ENCODE data around the gene PLPPR3.

PLPPR3 gene

GRCh38 chr19:843836-844545 is 22.2 kb upstream of the PLPPR3 start:
- H3K4me3 ChIP-seq (ENCODE audit: low read depth, low read length), result peak overlapping the region; percentile 7; the same call in 1 of the 2 replicates
- no peak overlapping the region for H3K27ac ChIP-seq (ENCODE audit: extremely low read depth, low read depth, low read length)
- CTCF ChIA-PET, result interaction anchor here (1.0 kb wide), 1 partner anchor 13 kb away, joined by 3 read pairs; no protein-coding TSS in a partner anchor
- POLR2A ChIA-PET, result no interaction called here
- no peaks in the 10 kb centered on the region for H3K9me3 ChIP-seq (ENCODE audit: control insufficient read depth, insufficient read depth, low read depth, low read length)
- no peak for TF ChIP-seq ZNF350 (tag by site-specific recombination; IDR thresholded peaks at IDR 0.05)
- TF ChIP-seq SP3 (tag by site-specific recombination; IDR thresholded peaks at IDR 0.05), result 0 out of 2 replicates have a peak, but pooled peaks have one; percentile 36
- TF ChIP-seq ZNF513 (tag by site-specific recombination; IDR thresholded peaks at IDR 0.05), result no peak
- TF ChIP-seq ZNF792 (tag by site-specific recombination; IDR thresholded peaks at IDR 0.05), result peak; percentile 72; the same call in 1 of the 2 replicates
- TF ChIP-seq PRDM1 (tag by site-specific recombination; IDR thresholded peaks at IDR 0.05), result no peak
- no peak for TF ChIP-seq ZNF561 (tag by site-specific recombination; IDR thresholded peaks at IDR 0.05; ENCODE audit: borderline replicate concordance)
- H3K36me3 ChIP-seq (ENCODE audit: control insufficient read depth in 2 of 2, insufficient read depth in 1 of 2, low read length in 2 of 2), result no peaks in the 10 kb centered on the region
- no peaks in the 10 kb centered on the region; the same call in 1 of the 2 replicates for H3K4me1 ChIP-seq (ENCODE audit: control insufficient read depth, insufficient read depth, low read length)

- H3K27ac ChIP-seq (ENCODE audit: extremely low read depth, low read depth, low read length), result no peak overlapping the region
- peak overlapping the region; percentile 9 for H3K4me3 ChIP-seq (ENCODE audit: low read depth, low read length)
- H3K4me1 ChIP-seq (ENCODE audit: control insufficient read depth, insufficient read depth, low read length), result no peaks in the 10 kb centered on the region; the same call in 1 of the 2 replicates
- no peaks in the 10 kb centered on the region for H3K9me3 ChIP-seq (ENCODE audit: control insufficient read depth, insufficient read depth, low read depth, low read length)
- ChIA-PET CTCF (interaction anchor here (1.0 kb wide), 1 partner anchor 14 kb away, joined by 3 read pairs; no protein-coding TSS in a partner anchor), POLR2A (interaction anchor here (0.6 kb wide), 1 partner anchor 20 kb away, joined by 6 read pairs; no protein-coding TSS in a partner anchor)
- H3K36me3 ChIP-seq (ENCODE audit: control insufficient read depth in 2 of 2, insufficient read depth in 1 of 2, low read length in 2 of 2), result no peaks in the 10 kb centered on the region
- TF ChIP-seq ZBTB10 (tag by site-specific recombination; IDR thresholded peaks at IDR 0.05) (0 out of 2 replicates have a peak, but pooled peaks have one; percentile 33), PBX3 (CRISPR knock-in tag; IDR thresholded peaks at IDR 0.05) (no peak), ZFHX2 (tag by site-specific recombination; conservative IDR thresholded peaks at IDR 0.05) (peak; percentile 90), ZBTB44 (tag by site-specific recombination; IDR thresholded peaks at IDR 0.05) (no peak), ZNF501 (tag by site-specific recombination; IDR thresholded peaks at IDR 0.05) (no peak), ZNF639 (tag by site-specific recombination; IDR thresholded peaks at IDR 0.05) (no peak), SETDB1 (IDR thresholded peaks at IDR 0.05; ENCODE audit: insufficient read length, low read length) (no peak), SCRT2 (tag by site-specific recombination; IDR thresholded peaks at IDR 0.05) (peak; percentile 72; the same call in 1 of the 2 replicates), ZNF645 (tag by site-specific recombination; IDR thresholded peaks at IDR 0.05) (no peak), ZNF335 (tag by site-specific recombination; conservative IDR thresholded peaks at IDR 0.05) (peak; percentile 87), ZNF776 (tag by site-specific recombination; IDR thresholded peaks at IDR 0.05; ENCODE audit: borderline replicate concordance) (no peak), HOXA7 (CRISPR knock-in tag; IDR thresholded peaks at IDR 0.05; ENCODE audit: borderline replicate concordance) (no peak), ZNF341 (tag by site-specific recombination; IDR thresholded peaks at IDR 0.05; ENCODE audit: low read depth) (peak; percentile 72), ZNF704 (tag by site-specific recombination; IDR thresholded peaks at IDR 0.05) (no peak), ZFP3 (tag by site-specific recombination; IDR thresholded peaks at IDR 0.05; ENCODE audit: low read depth) (no peak), ZNF133 (tag by site-specific recombination; IDR thresholded peaks at IDR 0.05) (no peak)
Measured at GRCh38 chr19:843180-843835, 21.6 kb upstream of the PLPPR3 start.

Data from HEK293 (cell line).